Kidney epithelial cell (primary cell): ENCODE data around the gene BRD3OS. TPM values are rescaled to one million over a fixed set of nuclear protein-coding genes. Genes with fewer than 3 reads are reported as not detected.

Source experiments
- DNase-seq: peaks from one replicate; pipeline ENCODE4 v3.0.0-alpha.2; 2010; ENCODE audit warnings: low read depth
- H3K27me3 ChIP-seq: 2 replicates; pipeline ENCODE4 v1.6.0; 2011; ENCODE audit warnings: low read length; ENCODE audit not compliant: control insufficient read depth, insufficient read depth
- H3K36me3 ChIP-seq: 2 replicates; pipeline ENCODE4 v1.5.1; 2011; ENCODE audit warnings: low read length; ENCODE audit not compliant: control insufficient read depth, insufficient read depth
- H3K4me3 ChIP-seq: 2 replicates; pipeline ENCODE4 v1.5.1; 2011; ENCODE audit warnings: low read depth, mild to moderate bottlenecking, control low read depth, low read length
- total RNA-seq: library from RNA; depleted of rRNA; stranded (reverse); fragments of >200 nt; gene quantifications from 2 replicates; pipeline ENCODE4 v1.2.3, GENCODE V29; 2015
- TF ChIP-seq, protein P1 (sequence below): IDR thresholded peaks from 2 replicates; pipeline ENCODE4 v1.5.1; 2011; ENCODE audit warnings: mild to moderate bottlenecking, moderate library complexity, low read length, control low read depth, inconsistent platforms; ENCODE audit not compliant: insufficient read depth, poor library complexity, severe bottlenecking

BRD3OS gene
- total RNA-seq, 1 donor from 2014 or later: 12.8 TPM

DNA sequence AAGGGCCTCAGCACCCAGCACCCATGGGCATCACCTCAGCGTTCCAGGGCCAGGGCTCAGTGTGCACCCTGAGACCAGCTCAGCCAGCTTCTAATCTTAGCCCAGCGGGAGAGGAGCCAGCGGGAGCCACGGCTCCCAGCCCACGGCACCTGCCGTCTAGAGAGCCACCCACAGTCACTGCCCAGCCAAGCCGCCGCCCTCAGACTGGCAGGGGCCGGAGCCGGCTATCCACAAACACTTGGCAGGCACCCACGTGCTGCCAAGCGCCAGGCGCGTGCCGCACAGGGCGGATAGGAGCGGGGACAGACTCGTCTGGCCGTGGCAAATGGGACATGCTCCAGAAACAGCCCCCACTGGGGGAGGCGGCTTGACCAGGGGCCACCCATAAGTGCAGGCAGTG, 24.0 kb downstream of the BRD3OS start:
- no peaks in the 10 kb centered on the region for H3K27me3 ChIP-seq
- H3K4me3 ChIP-seq: no peak overlapping the region
- H3K36me3 ChIP-seq: peaks cover 2% of the 10 kb centered on the region
- no peak for DNase-seq
- TF ChIP-seq, protein P1, sequence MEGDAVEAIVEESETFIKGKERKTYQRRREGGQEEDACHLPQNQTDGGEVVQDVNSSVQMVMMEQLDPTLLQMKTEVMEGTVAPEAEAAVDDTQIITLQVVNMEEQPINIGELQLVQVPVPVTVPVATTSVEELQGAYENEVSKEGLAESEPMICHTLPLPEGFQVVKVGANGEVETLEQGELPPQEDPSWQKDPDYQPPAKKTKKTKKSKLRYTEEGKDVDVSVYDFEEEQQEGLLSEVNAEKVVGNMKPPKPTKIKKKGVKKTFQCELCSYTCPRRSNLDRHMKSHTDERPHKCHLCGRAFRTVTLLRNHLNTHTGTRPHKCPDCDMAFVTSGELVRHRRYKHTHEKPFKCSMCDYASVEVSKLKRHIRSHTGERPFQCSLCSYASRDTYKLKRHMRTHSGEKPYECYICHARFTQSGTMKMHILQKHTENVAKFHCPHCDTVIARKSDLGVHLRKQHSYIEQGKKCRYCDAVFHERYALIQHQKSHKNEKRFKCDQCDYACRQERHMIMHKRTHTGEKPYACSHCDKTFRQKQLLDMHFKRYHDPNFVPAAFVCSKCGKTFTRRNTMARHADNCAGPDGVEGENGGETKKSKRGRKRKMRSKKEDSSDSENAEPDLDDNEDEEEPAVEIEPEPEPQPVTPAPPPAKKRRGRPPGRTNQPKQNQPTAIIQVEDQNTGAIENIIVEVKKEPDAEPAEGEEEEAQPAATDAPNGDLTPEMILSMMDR: no peak

DNA sequence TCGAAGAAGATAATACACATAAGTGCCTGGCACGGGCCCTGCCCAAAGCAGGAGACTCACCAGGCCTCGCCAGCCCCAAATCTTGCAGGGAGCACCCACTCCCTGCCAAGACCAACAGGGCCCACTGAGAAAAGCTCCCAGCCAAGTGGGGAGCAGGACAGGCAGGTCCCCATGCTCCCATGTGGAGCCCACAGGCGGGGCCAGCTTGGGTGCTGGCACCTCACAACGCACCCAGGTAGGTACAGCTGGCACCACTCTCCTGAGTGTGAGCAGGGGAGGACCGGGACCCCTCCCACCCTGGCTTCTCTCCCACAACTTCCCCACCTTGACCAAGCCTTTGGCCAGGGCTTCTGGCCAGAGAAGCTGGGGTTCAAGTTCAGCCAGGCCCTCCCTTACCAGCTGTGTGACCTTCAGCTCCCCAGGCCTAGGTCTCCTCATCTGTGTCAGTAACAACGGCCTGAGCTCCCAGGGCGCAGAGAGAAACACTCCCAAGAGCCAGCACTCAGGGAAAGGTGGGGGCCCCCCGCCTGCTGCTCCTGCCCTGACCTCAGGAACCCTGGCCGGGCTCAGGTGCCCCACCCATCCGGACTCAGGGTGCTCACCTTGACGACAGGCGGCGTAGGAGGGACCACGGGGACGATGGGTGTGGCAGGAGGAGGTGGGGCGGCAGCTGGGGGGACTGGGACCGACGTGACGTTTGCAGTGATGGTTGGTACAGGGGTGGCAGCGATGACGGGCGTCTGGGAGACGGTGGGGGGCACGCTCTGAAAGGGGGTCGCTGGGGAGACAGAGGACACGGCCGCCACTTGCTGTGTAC, 24.7 kb downstream of the BRD3OS start:
- Histone ChIP-seq H3K27me3 (no peaks in the 10 kb centered on the region), H3K36me3 (peaks cover under 1% of the 10 kb centered on the region), H3K4me3 (no peak overlapping the region)
- TF ChIP-seq, protein P1: no peak
- no peak for DNase-seq

DNA sequence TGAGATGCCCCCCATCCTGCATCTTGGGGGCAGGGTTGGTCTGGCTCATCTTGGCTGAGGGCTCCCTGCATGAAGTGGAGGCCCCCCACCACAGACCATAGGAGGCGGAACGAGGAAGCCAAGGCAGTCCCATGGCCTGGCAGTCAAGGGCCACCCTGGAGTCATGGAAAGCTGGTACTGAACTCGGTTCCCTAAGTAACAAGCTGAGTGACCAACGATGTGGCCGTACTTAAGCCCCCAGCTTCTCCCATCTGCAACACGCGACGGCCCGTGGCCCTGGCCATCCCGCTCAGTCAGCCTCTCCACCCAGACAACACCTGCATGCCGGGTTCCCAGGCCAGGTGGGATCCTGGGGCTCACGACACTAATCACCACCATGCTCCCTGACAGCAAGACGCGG, 25.4 kb downstream of the BRD3OS start:
- DNase-seq: no peak
- TF ChIP-seq, protein P1: no peak
- Histone ChIP-seq H3K4me3 (no peak overlapping the region), H3K36me3 (no peaks in the 10 kb centered on the region), H3K27me3 (no peaks in the 10 kb centered on the region)

DNA sequence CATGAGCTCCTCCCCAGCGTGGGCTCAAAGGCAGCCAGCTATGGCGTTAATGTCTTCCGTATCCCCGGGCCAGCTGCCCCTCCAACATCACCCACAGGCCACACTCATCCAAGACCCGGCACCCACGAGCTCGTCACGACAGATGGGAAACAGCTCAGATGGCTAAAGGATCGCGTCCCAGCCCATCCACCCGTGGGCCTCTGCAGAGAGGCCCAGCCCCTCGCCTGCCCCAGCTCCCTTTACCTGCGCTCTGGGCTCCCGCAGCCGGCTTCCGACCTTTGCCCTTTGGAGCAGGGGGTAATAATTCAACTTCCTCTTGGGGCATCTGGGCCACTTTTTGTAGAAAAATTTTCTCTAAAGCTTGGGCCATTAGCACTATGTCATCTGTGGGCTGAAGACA, 26.0 kb downstream of the BRD3OS start:
- Histone ChIP-seq H3K36me3 (no peaks in the 10 kb centered on the region), H3K27me3 (no peaks in the 10 kb centered on the region), H3K4me3 (no peak overlapping the region)
- TF ChIP-seq, protein P1: no peak
- DNase-seq: no peak

DNA sequence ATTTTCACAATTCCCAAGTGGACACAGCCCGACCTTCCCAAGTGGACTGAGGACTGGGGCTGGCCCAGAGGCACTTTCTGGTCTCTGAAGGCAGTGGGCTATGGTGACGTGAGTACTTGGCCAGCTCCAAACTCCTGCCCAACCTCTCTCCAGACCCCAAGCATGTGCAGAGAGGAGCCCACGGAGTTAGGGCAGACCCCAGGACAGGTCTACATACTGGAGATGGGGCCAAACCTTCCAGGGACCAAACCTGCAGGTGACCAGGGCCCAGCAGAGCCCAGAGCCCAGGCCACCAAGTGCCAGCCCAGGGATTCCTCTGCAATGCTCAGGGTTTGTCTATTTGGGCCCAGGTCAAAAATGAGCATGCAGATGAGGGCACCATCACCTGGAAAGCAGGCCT, 27.2 kb downstream of the BRD3OS start:
- TF ChIP-seq, protein P1: no peak
- DNase-seq: no peak
- H3K4me3 ChIP-seq: no peak overlapping the region
- H3K36me3 ChIP-seq: no peaks in the 10 kb centered on the region
- no peaks in the 10 kb centered on the region for H3K27me3 ChIP-seq

DNA sequence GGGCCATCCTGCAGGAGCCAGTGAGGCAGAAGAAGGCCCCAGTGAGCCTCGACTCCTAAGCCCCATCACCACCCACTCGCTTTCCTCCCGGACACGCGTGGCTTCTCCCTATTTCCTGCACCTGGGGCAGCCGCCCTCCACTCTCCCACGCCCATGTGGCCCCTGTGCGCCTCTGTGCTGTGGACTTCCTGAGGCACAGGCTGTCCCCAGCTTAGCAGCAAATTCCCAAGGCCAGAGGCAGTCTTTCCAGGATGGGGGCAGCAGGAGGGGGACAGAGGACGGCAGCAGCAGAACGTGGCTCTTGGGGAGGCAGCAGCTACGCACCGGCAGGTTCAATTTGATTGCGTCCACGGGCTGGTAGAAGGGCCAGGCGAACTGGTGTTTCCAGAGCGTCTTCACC, 27.7 kb downstream of the BRD3OS start:
- Histone ChIP-seq H3K36me3 (no peaks in the 10 kb centered on the region), H3K27me3 (no peaks in the 10 kb centered on the region), H3K4me3 (no peak overlapping the region)
- DNase-seq: no peak
- TF ChIP-seq, protein P1: no peak
